ENCODE results near the gene PTBP3.
"Not testable (repeated sequence)": the region's sequence is repeated elsewhere in the genome, so short reads cannot be mapped to it uniquely, and the experiment has no call there.

The PTBP3 gene

GRCh38 chr9:112378328-112379176 lies 45.1 kb upstream of the PTBP3 start:
- peak overlapping the region; percentile 96 for H3K27ac ChIP-seq
- TF ChIP-seq CTCF (conservative IDR thresholded peaks at IDR 0.05), result no peak

GRCh38 chr9:112377684-112378327 lies 44.4 kb upstream of the PTBP3 start:
- no peak for TF ChIP-seq CTCF (conservative IDR thresholded peaks at IDR 0.05)
- peak overlapping the region; percentile 96; the same call in 1 of the 2 replicates for H3K27ac ChIP-seq

- no peak overlapping the region for H3K27ac ChIP-seq
- TF ChIP-seq CTCF (conservative IDR thresholded peaks at IDR 0.05), result no peak
These were observed 43.7 kb upstream of the PTBP3 start for GRCh38 chr9:112377087-112377486.

- H3K27ac ChIP-seq, result no peak overlapping the region
- TF ChIP-seq CTCF (conservative IDR thresholded peaks at IDR 0.05), result no peak
These were observed 41.9 kb upstream of the PTBP3 start for GRCh38 chr9:112375361-112375760.

GRCh38 chr9:112374232-112374631 lies 40.8 kb upstream of the PTBP3 start:
- H3K27ac ChIP-seq, result not testable (repeated sequence)

- H3K27ac ChIP-seq, result not testable (repeated sequence)
These were observed 40.2 kb upstream of the PTBP3 start for GRCh38 chr9:112373666-112374065.

- no peak overlapping the region for H3K27ac ChIP-seq
- no peak for TF ChIP-seq CTCF (conservative IDR thresholded peaks at IDR 0.05)
These were observed 37.6 kb upstream of the PTBP3 start for GRCh38 chr9:112371060-112371459.

- no peak for TF ChIP-seq CTCF (conservative IDR thresholded peaks at IDR 0.05)
- no peak overlapping the region for H3K27ac ChIP-seq
These were observed 36.4 kb upstream of the PTBP3 start for GRCh38 chr9:112369817-112370216.
